MM.1S (cell line): ENCODE results near the gene NAPA.
A peak's percentile ranks its signal among the peaks of the same experiment; 100 is the strongest.

Experiments used
- DNase-seq: peaks from one replicate; pipeline ENCODE4 v3.0.0-alpha.2; 2015
- H2AFZ ChIP-seq: fragments of 300-600 bp; sonication (generic); 2 replicates; pipeline ENCODE4 v1.6.0; 2016; ENCODE audit warnings: antibody characterized with exemption, low read length
- H3F3A ChIP-seq: fragments of 300-600 bp; sonication (generic); 2 replicates; pipeline ENCODE4 v1.6.1; 2016; ENCODE audit warnings: mild to moderate bottlenecking, antibody characterized with exemption, low read length, moderate library complexity, mixed read lengths; ENCODE audit not compliant: insufficient read depth
- H3K27ac ChIP-seq: fragments of 300-600 bp; sonication (generic); 2 replicates; pipeline ENCODE4 v1.5.1; 2016; ENCODE audit warnings: mild to moderate bottlenecking, low read length
- H3K27me3 ChIP-seq: fragments of 300-600 bp; sonication (generic); replicated peaks from 2 replicates; pipeline ENCODE4 v1.6.0; 2016; ENCODE audit warnings: low read length; ENCODE audit not compliant: insufficient read depth
- H3K36me3 ChIP-seq: fragments of 300-600 bp; sonication (generic); replicated peaks from 2 replicates; pipeline ENCODE4 v1.6.1; 2016; ENCODE audit warnings: mild to moderate bottlenecking, low read length, mixed read lengths; ENCODE audit not compliant: insufficient read depth
- H3K4me1 ChIP-seq: fragments of 300-600 bp; sonication (generic); 2 replicates; pipeline ENCODE4 v1.6.1; 2016; ENCODE audit warnings: low read length, mixed read lengths
- H3K4me2 ChIP-seq: fragments of 300-600 bp; sonication (generic); 2 replicates; pipeline ENCODE4 v1.6.0; 2016; ENCODE audit warnings: low read depth, low read length
- H3K4me3 ChIP-seq: fragments of 300-600 bp; sonication (generic); 2 replicates; pipeline ENCODE4 v1.5.1; 2016; ENCODE audit warnings: low read length, mixed read lengths
- H3K79me2 ChIP-seq: fragments of 300-600 bp; sonication (generic); 2 replicates; pipeline ENCODE4 v1.6.1; 2016; ENCODE audit warnings: mixed run types, low read length, mixed read lengths
- H3K9ac ChIP-seq: fragments of 300-600 bp; sonication (generic); 2 replicates; pipeline ENCODE4 v1.6.1; 2016; ENCODE audit warnings: low read length, mixed read lengths
- H3K9me2 ChIP-seq: fragments of 300-600 bp; sonication (generic); replicated peaks from 2 replicates; pipeline ENCODE4 v1.6.1; 2016; ENCODE audit warnings: mild to moderate bottlenecking, low read length, mixed read lengths; ENCODE audit not compliant: insufficient read depth
- H3K9me3 ChIP-seq: fragments of 300-600 bp; sonication (generic); replicated peaks from 2 replicates; pipeline ENCODE4 v1.6.1; 2016; ENCODE audit warnings: mild to moderate bottlenecking, low read length, mixed read lengths; ENCODE audit not compliant: insufficient read depth
- H4K20me1 ChIP-seq: fragments of 300-600 bp; sonication (generic); 2 replicates; pipeline ENCODE4 v1.6.1; 2016; ENCODE audit warnings: mild to moderate bottlenecking, low read length, moderate library complexity, mixed read lengths; ENCODE audit not compliant: insufficient read depth
- EZH2 ChIP-seq: fragments of 300-600 bp; sonication (generic); optimal IDR thresholded peaks from 2 replicates; pipeline ENCODE3; 2017; ENCODE audit warnings: low read depth, mild to moderate bottlenecking, antibody characterized with exemption, low read length, mixed read lengths
- EZH2phosphoT487 ChIP-seq: fragments of 300-600 bp; sonication (generic); IDR thresholded peaks from 2 replicates; pipeline ENCODE4 v1.6.1; 2018; ENCODE audit warnings: antibody characterized with exemption, low read length
- TF ChIP-seq, protein P1 (sequence below): fragments of 300-600 bp; sonication (generic); IDR thresholded peaks from 2 replicates; pipeline ENCODE4 v1.5.1; 2016; ENCODE audit warnings: antibody characterized with exemption, low read length, mixed read lengths

NAPA gene

GRCh38 chr19:47490031-47490430 lies 24.8 kb downstream of the NAPA start:
- H3K4me3 ChIP-seq = no peak overlapping the region
- H3K4me2 ChIP-seq = no peak overlapping the region
- H3K27me3 ChIP-seq = no peaks in the 10 kb centered on the region
- no peak overlapping the region for H3K9ac ChIP-seq
- H3F3A ChIP-seq = no peaks in the 10 kb centered on the region
- H3K79me2 ChIP-seq = peaks cover 9% of the 10 kb centered on the region
- H2AFZ ChIP-seq = no peak overlapping the region
- H3K36me3 ChIP-seq = no peaks in the 10 kb centered on the region
- peaks cover 15% of the 10 kb centered on the region for H3K4me1 ChIP-seq
- H3K9me2 ChIP-seq = no peaks in the 10 kb centered on the region
- DNase-seq = no peak
- H3K9me3 ChIP-seq = no peaks in the 10 kb centered on the region
- H3K27ac ChIP-seq = no peak overlapping the region
- H4K20me1 ChIP-seq = no peaks in the 10 kb centered on the region
- TF ChIP-seq, protein P1, sequence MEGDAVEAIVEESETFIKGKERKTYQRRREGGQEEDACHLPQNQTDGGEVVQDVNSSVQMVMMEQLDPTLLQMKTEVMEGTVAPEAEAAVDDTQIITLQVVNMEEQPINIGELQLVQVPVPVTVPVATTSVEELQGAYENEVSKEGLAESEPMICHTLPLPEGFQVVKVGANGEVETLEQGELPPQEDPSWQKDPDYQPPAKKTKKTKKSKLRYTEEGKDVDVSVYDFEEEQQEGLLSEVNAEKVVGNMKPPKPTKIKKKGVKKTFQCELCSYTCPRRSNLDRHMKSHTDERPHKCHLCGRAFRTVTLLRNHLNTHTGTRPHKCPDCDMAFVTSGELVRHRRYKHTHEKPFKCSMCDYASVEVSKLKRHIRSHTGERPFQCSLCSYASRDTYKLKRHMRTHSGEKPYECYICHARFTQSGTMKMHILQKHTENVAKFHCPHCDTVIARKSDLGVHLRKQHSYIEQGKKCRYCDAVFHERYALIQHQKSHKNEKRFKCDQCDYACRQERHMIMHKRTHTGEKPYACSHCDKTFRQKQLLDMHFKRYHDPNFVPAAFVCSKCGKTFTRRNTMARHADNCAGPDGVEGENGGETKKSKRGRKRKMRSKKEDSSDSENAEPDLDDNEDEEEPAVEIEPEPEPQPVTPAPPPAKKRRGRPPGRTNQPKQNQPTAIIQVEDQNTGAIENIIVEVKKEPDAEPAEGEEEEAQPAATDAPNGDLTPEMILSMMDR = no peak
- TF ChIP-seq EZH2 = no peak
- TF ChIP-seq EZH2phosphoT487 = no peak

GRCh38 chr19:47489072-47489914 lies 25.6 kb downstream of the NAPA start:
- Histone ChIP-seq H3K36me3 (no peaks in the 10 kb centered on the region), H3K9me3 (no peaks in the 10 kb centered on the region), H3K27me3 (no peaks in the 10 kb centered on the region), H3K4me1 (peaks cover 16% of the 10 kb centered on the region), H3K4me2 (no peak overlapping the region), H3K9ac (no peak overlapping the region), H3K4me3 (no peak overlapping the region), H3K79me2 (peaks cover 10% of the 10 kb centered on the region), H2AFZ (no peak overlapping the region), H3K9me2 (no peaks in the 10 kb centered on the region), H4K20me1 (no peaks in the 10 kb centered on the region), H3F3A (no peaks in the 10 kb centered on the region), H3K27ac (no peak overlapping the region)
- TF ChIP-seq EZH2 = no peak
- no peak for TF ChIP-seq EZH2phosphoT487
- TF ChIP-seq, protein P1 = no peak
- DNase-seq = no peak

DNA sequence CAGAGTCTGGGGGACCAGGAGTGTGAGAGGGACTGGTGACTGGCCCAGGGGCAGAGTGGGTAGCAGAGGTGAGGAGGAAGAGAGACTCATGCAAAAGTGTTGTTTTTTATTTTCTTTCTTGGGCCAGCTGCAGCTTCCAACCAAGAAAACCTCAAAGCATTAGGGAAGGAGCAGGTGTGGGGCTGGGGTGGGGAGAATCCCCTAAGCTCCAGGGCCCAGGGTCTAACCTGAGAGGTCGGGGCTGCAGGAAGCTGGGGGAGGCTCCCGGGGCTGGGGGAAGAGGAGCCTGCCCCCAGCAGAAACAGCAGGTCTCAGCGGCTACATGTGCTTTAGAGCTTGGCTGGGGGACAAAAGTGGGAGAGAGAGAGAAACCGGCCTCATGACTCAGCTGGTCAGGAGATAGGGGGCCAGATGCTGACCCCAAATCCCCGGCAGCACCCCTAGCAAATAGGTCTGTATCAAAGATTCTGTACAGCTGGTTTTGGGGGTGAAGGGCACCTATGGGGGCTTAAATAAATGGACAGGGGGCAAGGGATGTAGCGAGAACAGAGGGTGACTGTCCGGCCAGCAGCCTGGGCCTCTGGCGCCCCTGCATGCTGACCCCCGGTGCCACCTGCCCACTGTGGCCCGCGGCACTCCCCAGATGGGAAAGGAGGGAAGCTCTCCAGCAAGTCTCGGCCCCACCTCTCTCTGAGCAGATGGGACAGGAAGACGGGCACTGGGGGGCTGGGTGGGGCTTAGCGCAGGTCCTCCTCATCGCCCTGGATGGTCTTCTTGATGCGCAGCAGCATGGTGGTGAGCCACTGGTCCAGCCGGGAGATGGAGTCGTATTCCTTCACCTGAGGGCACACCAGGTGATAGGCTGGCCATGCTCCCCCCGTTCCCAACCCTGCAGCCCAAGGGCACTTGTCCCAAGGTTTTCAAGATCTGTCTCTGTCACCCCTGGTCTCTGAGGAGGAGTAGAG lies 27.0 kb downstream of the NAPA start:
- Histone ChIP-seq H3K9me3 (no peaks in the 10 kb centered on the region), H3K4me3 (no peak overlapping the region), H2AFZ (no peak overlapping the region), H3K4me1 (peaks cover 21% of the 10 kb centered on the region), H3K9me2 (no peaks in the 10 kb centered on the region), H3K36me3 (no peaks in the 10 kb centered on the region), H3K79me2 (peaks cover 10% of the 10 kb centered on the region), H4K20me1 (no peaks in the 10 kb centered on the region), H3K4me2 (no peak overlapping the region), H3K27ac (peak overlapping the region; percentile 44; the same call in 1 of the 2 replicates), H3K27me3 (no peaks in the 10 kb centered on the region), H3F3A (no peaks in the 10 kb centered on the region), H3K9ac (no peak overlapping the region; the same call in 1 of the 2 replicates)
- no peak for DNase-seq
- TF ChIP-seq EZH2 (no peak), EZH2phosphoT487 (no peak)
- TF ChIP-seq, protein P1 = no peak
